ENCODE results near the gene RAB40C. TPM values are rescaled to one million over a fixed set of nuclear protein-coding genes. Genes with fewer than 3 reads are reported as not detected.
A peak's percentile ranks its signal among the peaks of the same experiment; 100 is the strongest.

The RAB40C gene
- total and polyA plus RNA-seq, 9 of the 15 experiments (the other 6 are each of a cell fraction or from before 2014, with no cell fraction given) = 0.17 to 23.4 (median 8.7) TPM

DNA sequence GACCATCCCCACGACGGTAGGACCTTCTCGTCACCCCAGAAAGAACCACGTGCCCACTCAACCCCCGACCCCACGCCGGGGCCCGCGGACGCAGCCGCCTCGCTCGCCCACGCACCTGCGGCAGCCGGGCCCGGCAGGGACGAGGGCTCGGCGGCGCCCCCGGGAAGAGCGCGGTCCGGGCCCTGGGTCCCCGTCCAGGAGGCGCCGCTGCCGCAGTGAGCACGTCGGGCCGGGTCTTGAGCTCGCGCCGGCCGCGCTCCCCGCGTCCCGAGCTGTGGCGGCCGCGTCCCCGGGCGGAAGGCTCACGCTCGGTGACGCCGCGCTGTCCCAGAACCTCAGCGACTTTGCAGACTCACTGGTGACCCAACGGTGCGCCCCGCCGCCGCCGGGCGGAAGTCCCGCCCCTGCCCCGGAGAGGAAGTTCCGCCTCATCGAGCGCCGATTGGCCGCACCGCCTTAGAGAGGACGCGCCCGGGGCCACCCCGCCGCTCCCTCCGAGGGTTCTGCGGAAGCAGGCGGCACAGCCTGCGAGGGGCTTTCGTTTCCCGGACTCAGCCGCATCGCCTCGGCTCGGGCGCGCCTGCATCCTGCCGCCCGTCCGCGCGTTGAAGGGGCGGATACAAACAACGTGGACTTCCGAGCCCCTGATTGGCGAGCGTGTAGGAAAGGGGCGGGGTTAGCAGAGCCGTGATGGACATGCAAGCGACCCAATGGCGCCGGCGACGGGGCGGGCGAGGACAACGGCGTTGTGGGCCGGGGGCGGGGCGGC, 793 bp upstream of the RAB40C start (continued):
- TF ChIP-seq, protein P1, sequence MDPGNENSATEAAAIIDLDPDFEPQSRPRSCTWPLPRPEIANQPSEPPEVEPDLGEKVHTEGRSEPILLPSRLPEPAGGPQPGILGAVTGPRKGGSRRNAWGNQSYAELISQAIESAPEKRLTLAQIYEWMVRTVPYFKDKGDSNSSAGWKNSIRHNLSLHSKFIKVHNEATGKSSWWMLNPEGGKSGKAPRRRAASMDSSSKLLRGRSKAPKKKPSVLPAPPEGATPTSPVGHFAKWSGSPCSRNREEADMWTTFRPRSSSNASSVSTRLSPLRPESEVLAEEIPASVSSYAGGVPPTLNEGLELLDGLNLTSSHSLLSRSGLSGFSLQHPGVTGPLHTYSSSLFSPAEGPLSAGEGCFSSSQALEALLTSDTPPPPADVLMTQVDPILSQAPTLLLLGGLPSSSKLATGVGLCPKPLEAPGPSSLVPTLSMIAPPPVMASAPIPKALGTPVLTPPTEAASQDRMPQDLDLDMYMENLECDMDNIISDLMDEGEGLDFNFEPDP (CRISPR knock-in tag; IDR thresholded peaks at IDR 0.05) = no peak
- TF ChIP-seq NFATC3 (IDR thresholded peaks at IDR 0.05) = no peak
- TF ChIP-seq SUPT5H (IDR thresholded peaks at IDR 0.05) = peak; percentile 74
- peak; percentile 38; the same call in 1 of the 2 replicates for TF ChIP-seq HCFC1 (IDR thresholded peaks at IDR 0.05; ENCODE audit: low read depth, low read length)
- peak; percentile 41; the same call in 1 of the 2 replicates for TF ChIP-seq LCOR (CRISPR knock-in tag; IDR thresholded peaks at IDR 0.05)
- TF ChIP-seq, protein P2, sequence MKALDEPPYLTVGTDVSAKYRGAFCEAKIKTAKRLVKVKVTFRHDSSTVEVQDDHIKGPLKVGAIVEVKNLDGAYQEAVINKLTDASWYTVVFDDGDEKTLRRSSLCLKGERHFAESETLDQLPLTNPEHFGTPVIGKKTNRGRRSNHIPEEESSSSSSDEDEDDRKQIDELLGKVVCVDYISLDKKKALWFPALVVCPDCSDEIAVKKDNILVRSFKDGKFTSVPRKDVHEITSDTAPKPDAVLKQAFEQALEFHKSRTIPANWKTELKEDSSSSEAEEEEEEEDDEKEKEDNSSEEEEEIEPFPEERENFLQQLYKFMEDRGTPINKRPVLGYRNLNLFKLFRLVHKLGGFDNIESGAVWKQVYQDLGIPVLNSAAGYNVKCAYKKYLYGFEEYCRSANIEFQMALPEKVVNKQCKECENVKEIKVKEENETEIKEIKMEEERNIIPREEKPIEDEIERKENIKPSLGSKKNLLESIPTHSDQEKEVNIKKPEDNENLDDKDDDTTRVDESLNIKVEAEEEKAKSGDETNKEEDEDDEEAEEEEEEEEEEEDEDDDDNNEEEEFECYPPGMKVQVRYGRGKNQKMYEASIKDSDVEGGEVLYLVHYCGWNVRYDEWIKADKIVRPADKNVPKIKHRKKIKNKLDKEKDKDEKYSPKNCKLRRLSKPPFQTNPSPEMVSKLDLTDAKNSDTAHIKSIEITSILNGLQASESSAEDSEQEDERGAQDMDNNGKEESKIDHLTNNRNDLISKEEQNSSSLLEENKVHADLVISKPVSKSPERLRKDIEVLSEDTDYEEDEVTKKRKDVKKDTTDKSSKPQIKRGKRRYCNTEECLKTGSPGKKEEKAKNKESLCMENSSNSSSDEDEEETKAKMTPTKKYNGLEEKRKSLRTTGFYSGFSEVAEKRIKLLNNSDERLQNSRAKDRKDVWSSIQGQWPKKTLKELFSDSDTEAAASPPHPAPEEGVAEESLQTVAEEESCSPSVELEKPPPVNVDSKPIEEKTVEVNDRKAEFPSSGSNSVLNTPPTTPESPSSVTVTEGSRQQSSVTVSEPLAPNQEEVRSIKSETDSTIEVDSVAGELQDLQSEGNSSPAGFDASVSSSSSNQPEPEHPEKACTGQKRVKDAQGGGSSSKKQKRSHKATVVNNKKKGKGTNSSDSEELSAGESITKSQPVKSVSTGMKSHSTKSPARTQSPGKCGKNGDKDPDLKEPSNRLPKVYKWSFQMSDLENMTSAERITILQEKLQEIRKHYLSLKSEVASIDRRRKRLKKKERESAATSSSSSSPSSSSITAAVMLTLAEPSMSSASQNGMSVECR (CRISPR knock-in tag; IDR thresholded peaks at IDR 0.05) = peak; percentile 69; the same call in 1 of the 2 replicates
- TF ChIP-seq, protein P3, sequence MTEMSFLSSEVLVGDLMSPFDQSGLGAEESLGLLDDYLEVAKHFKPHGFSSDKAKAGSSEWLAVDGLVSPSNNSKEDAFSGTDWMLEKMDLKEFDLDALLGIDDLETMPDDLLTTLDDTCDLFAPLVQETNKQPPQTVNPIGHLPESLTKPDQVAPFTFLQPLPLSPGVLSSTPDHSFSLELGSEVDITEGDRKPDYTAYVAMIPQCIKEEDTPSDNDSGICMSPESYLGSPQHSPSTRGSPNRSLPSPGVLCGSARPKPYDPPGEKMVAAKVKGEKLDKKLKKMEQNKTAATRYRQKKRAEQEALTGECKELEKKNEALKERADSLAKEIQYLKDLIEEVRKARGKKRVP (CRISPR knock-in tag; IDR thresholded peaks at IDR 0.05) = 0 out of 2 replicates have a peak, but pooled peaks have one; percentile 15
- no peak for TF ChIP-seq XRCC3 (IDR thresholded peaks at IDR 0.05)
- peak; percentile 66 for TF ChIP-seq SIN3B (IDR thresholded peaks at IDR 0.05; ENCODE audit: low read depth)
- peak; percentile 74 for TF ChIP-seq THAP12 (CRISPR knock-in tag; IDR thresholded peaks at IDR 0.05)
